Measurements from ENCODE around the gene SPATA6. TPM values are rescaled to one million over a fixed set of nuclear protein-coding genes. Genes with fewer than 3 reads are reported as not detected.

The SPATA6 gene
- total RNA-seq, 3 donors from 2014 or later (not counting 1 experiment from before 2014, with no cell fraction given): 2.4 to 6.1 (median 3.5) TPM

GRCh38 chr1:48495166-48495565 is 23.2 kb upstream of the SPATA6 start:
- Histone ChIP-seq H3K27ac (ENCODE audit: low read length) (no peak overlapping the region), H3K4me3 (ENCODE audit: low read length) (no peak overlapping the region), H3K9me3 (ENCODE audit: control insufficient read depth, insufficient read depth, low read length) (no peaks in the 10 kb centered on the region), H3K36me3 (ENCODE audit: control insufficient read depth, insufficient read depth, low read length) (no peaks in the 10 kb centered on the region), H3K27me3 (ENCODE audit: control insufficient read depth, insufficient read depth, low read length) (no peaks in the 10 kb centered on the region), H3K4me1 (ENCODE audit: control insufficient read depth, insufficient read depth, low read length) (no peaks in the 10 kb centered on the region)
- intact Hi-C loops (cut with micrococcal nuclease): no loop called here
- Mint-ChIP-seq H3K4me1 (peaks cover 6 to 10% of the 10 kb centered on the region in 2 donors), H3K36me3 (no peaks in the 10 kb centered on the region), H3K27me3 (ENCODE audit: low read depth in 2 of 2) (peaks cover 0 to 5% of the 10 kb centered on the region in 2 donors), H3K27ac (no peak overlapping the region), H3K9me3 (no peaks in the 10 kb centered on the region), H3K4me3 (no peak overlapping the region)
- no peak for TF ChIP-seq CTCF (IDR thresholded peaks at IDR 0.05)
- ATAC-seq: no peak
- no peak for DNase-seq
- 71% methylated on average over 1 of the region's 1 CpG for WGBS (ENCODE audit: insufficient coverage)

- Histone ChIP-seq H3K27ac (ENCODE audit: low read length) (no peak overlapping the region), H3K36me3 (ENCODE audit: control insufficient read depth, insufficient read depth, low read length) (no peaks in the 10 kb centered on the region), H3K4me3 (ENCODE audit: low read length) (no peak overlapping the region), H3K27me3 (ENCODE audit: control insufficient read depth, insufficient read depth, low read length) (no peaks in the 10 kb centered on the region), H3K9me3 (ENCODE audit: control insufficient read depth, insufficient read depth, low read length) (no peaks in the 10 kb centered on the region), H3K4me1 (ENCODE audit: control insufficient read depth, insufficient read depth, low read length) (no peaks in the 10 kb centered on the region)
- DNase-seq (no peak), ATAC-seq (no peak)
- 87% methylated on average over 5 of the region's 5 CpGs for WGBS (ENCODE audit: insufficient coverage)
- no peak for TF ChIP-seq CTCF (IDR thresholded peaks at IDR 0.05)
- H3K9me3 Mint-ChIP-seq: no peaks in the 10 kb centered on the region
- H3K27ac Mint-ChIP-seq: no peak overlapping the region
- intact Hi-C loops (cut with micrococcal nuclease): no loop called here
- H3K36me3 Mint-ChIP-seq: no peaks in the 10 kb centered on the region
- no peak overlapping the region for H3K4me3 Mint-ChIP-seq
- H3K4me1 Mint-ChIP-seq: peaks cover 6 to 10% of the 10 kb centered on the region in 2 donors
- peaks cover 0 to 5% of the 10 kb centered on the region in 2 donors for H3K27me3 Mint-ChIP-seq (ENCODE audit: low read depth in 2 of 2)
These were observed 22.2 kb upstream of the SPATA6 start for GRCh38 chr1:48493970-48494769.

GRCh38 chr1:48493041-48493440 is 21.0 kb upstream of the SPATA6 start:
- no peaks in the 10 kb centered on the region for H3K4me1 ChIP-seq (ENCODE audit: control insufficient read depth, insufficient read depth, low read length)
- Mint-ChIP-seq H3K4me3 (no peak overlapping the region), H3K27me3 (ENCODE audit: low read depth in 2 of 2) (peaks cover 0 to 5% of the 10 kb centered on the region in 2 donors), H3K27ac (no peak overlapping the region), H3K36me3 (no peaks in the 10 kb centered on the region), H3K9me3 (no peaks in the 10 kb centered on the region), H3K4me1 (peaks cover 0 to under 1% of the 10 kb centered on the region in 2 donors)
- H3K27me3 ChIP-seq (ENCODE audit: control insufficient read depth, insufficient read depth, low read length): no peaks in the 10 kb centered on the region
- TF ChIP-seq CTCF (IDR thresholded peaks at IDR 0.05): no peak
- ATAC-seq (no peak), DNase-seq (no peak)
- no peak overlapping the region for H3K27ac ChIP-seq (ENCODE audit: low read length)
- no peaks in the 10 kb centered on the region for H3K9me3 ChIP-seq (ENCODE audit: control insufficient read depth, insufficient read depth, low read length)
- H3K36me3 ChIP-seq (ENCODE audit: control insufficient read depth, insufficient read depth, low read length): no peaks in the 10 kb centered on the region
- no peak overlapping the region for H3K4me3 ChIP-seq (ENCODE audit: low read length)
- intact Hi-C loops (cut with micrococcal nuclease): no loop called here
- 59% methylated on average over 5 of the region's 5 CpGs for WGBS (ENCODE audit: insufficient coverage)

GRCh38 chr1:48492392-48492791 is 20.4 kb upstream of the SPATA6 start:
- Histone ChIP-seq H3K27me3 (ENCODE audit: control insufficient read depth, insufficient read depth, low read length) (no peaks in the 10 kb centered on the region), H3K9me3 (ENCODE audit: control insufficient read depth, insufficient read depth, low read length) (no peaks in the 10 kb centered on the region), H3K4me3 (ENCODE audit: low read length) (no peak overlapping the region), H3K36me3 (ENCODE audit: control insufficient read depth, insufficient read depth, low read length) (no peaks in the 10 kb centered on the region), H3K27ac (ENCODE audit: low read length) (no peak overlapping the region), H3K4me1 (ENCODE audit: control insufficient read depth, insufficient read depth, low read length) (no peaks in the 10 kb centered on the region)
- no peaks in the 10 kb centered on the region for H3K4me1 Mint-ChIP-seq
- no peaks in the 10 kb centered on the region for H3K36me3 Mint-ChIP-seq
- H3K27me3 Mint-ChIP-seq (ENCODE audit: low read depth in 2 of 2): peaks cover 0 to 5% of the 10 kb centered on the region in 2 donors
- no peak for DNase-seq
- no peak for TF ChIP-seq CTCF (IDR thresholded peaks at IDR 0.05)
- no peak for ATAC-seq
- intact Hi-C loops (cut with micrococcal nuclease): no loop called here
- H3K9me3 Mint-ChIP-seq: no peaks in the 10 kb centered on the region
- H3K4me3 Mint-ChIP-seq: no peak overlapping the region
- H3K27ac Mint-ChIP-seq: no peak overlapping the region
